HepG2 (cell line): Measurements from ENCODE around the gene RPS19BP1.

ENCODE experiments used
- MAZ ChIP-seq, 2 experiments: sonication (generic) in 1 of 2; formaldehyde crosslinking in 1 of 2; IDR thresholded peaks; 2 replicates each; pipeline versions ENCODE4 v1.5.0 to v1.6.1; 2012 to 2020; ENCODE audit warnings: low read depth in 2 of 2, mild to moderate bottlenecking in 2 of 2, borderline replicate concordance in 1 of 2, improper control_type of control experiment in 1 of 2, low read length in 1 of 2, missing genetic modification reagents in 1 of 2, moderate library complexity in 1 of 2
- ZNF24 ChIP-seq: fragments of 450-650 bp; IDR thresholded peaks from 2 replicates; pipeline ENCODE4 v1.6.1; 2017; ENCODE audit warnings: antibody characterized with exemption, mild to moderate bottlenecking
- ZNF737 ChIP-seq: sonication (generic); formaldehyde crosslinking; IDR thresholded peaks from 2 replicates; pipeline ENCODE4 v1.5.0; 2020; ENCODE audit warnings: missing genetic modification reagents, mild to moderate bottlenecking, borderline replicate concordance
- TF ChIP-seq, protein P1 (sequence below): IDR thresholded peaks from 2 replicates; pipeline ENCODE4 v1.6.1; 2016
- TF ChIP-seq, protein P2 (sequence below): sonication (generic); formaldehyde crosslinking; IDR thresholded peaks from 2 replicates; pipeline ENCODE4 v1.4.0; 2020; ENCODE audit warnings: missing genetic modification reagents

DNA sequence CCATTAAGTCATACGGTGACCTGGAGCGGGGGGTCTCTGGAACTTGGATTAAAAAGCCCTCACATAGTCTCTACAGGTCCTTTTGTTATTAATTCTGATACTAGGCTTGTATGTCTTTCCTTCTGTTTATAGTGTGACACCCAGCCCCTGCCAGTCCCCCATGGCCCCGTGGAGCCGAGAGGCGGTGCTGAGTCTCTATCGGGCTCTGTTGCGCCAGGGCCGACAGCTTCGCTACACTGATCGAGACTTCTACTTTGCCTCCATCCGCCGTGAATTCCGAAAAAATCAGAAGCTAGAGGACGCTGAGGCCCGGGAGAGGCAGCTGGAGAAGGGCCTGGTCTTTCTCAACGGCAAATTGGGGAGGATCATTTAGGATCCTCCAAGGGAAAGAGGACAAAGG, 28.5 kb downstream of the RPS19BP1 start:
- no peak for TF ChIP-seq ZNF24
- TF ChIP-seq, protein P1, sequence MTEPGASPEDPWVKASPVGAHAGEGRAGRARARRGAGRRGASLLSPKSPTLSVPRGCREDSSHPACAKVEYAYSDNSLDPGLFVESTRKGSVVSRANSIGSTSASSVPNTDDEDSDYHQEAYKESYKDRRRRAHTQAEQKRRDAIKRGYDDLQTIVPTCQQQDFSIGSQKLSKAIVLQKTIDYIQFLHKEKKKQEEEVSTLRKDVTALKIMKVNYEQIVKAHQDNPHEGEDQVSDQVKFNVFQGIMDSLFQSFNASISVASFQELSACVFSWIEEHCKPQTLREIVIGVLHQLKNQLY: no peak
- TF ChIP-seq, protein P2, sequence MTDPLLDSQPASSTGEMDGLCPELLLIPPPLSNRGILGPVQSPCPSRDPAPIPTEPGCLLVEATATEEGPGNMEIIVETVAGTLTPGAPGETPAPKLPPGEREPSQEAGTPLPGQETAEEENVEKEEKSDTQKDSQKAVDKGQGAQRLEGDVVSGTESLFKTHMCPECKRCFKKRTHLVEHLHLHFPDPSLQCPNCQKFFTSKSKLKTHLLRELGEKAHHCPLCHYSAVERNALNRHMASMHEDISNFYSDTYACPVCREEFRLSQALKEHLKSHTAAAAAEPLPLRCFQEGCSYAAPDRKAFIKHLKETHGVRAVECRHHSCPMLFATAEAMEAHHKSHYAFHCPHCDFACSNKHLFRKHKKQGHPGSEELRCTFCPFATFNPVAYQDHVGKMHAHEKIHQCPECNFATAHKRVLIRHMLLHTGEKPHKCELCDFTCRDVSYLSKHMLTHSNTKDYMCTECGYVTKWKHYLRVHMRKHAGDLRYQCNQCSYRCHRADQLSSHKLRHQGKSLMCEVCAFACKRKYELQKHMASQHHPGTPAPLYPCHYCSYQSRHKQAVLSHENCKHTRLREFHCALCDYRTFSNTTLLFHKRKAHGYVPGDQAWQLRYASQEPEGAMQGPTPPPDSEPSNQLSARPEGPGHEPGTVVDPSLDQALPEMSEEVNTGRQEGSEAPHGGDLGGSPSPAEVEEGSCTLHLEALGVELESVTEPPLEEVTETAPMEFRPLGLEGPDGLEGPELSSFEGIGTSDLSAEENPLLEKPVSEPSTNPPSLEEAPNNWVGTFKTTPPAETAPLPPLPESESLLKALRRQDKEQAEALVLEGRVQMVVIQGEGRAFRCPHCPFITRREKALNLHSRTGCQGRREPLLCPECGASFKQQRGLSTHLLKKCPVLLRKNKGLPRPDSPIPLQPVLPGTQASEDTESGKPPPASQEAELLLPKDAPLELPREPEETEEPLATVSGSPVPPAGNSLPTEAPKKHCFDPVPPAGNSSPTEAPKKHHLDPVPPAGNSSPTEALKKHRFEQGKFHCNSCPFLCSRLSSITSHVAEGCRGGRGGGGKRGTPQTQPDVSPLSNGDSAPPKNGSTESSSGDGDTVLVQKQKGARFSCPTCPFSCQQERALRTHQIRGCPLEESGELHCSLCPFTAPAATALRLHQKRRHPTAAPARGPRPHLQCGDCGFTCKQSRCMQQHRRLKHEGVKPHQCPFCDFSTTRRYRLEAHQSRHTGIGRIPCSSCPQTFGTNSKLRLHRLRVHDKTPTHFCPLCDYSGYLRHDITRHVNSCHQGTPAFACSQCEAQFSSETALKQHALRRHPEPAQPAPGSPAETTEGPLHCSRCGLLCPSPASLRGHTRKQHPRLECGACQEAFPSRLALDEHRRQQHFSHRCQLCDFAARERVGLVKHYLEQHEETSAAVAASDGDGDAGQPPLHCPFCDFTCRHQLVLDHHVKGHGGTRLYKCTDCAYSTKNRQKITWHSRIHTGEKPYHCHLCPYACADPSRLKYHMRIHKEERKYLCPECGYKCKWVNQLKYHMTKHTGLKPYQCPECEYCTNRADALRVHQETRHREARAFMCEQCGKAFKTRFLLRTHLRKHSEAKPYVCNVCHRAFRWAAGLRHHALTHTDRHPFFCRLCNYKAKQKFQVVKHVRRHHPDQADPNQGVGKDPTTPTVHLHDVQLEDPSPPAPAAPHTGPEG (CRISPR knock-in tag): no peak
- TF ChIP-seq MAZ (IDR thresholded peaks at IDR 0.05; ENCODE audit: borderline replicate concordance, low read depth, low read length): no peak
- TF ChIP-seq MAZ (CRISPR knock-in tag; IDR thresholded peaks at IDR 0.05; ENCODE audit: low read depth): no peak
- TF ChIP-seq ZNF737: no peak
